GM23248 (cell line): ENCODE results near the gene RSPH3.

Experiments
- EZH2 ChIP-seq: fragments of 200-600 bp; sonication (generic); IDR thresholded peaks from 2 replicates; pipeline ENCODE4 v1.6.1; 2018; ENCODE audit warnings: antibody characterized with exemption, mild to moderate bottlenecking; ENCODE audit not compliant: insufficient read depth, poor library complexity, severe bottlenecking
- EZH2phosphoT487 ChIP-seq: fragments of 200-600 bp; sonication (generic); IDR thresholded peaks from 2 replicates; pipeline ENCODE4 v1.6.1; 2018; ENCODE audit warnings: antibody characterized with exemption, moderate library complexity, mild to moderate bottlenecking, low read depth; ENCODE audit not compliant: insufficient read depth

DNA sequence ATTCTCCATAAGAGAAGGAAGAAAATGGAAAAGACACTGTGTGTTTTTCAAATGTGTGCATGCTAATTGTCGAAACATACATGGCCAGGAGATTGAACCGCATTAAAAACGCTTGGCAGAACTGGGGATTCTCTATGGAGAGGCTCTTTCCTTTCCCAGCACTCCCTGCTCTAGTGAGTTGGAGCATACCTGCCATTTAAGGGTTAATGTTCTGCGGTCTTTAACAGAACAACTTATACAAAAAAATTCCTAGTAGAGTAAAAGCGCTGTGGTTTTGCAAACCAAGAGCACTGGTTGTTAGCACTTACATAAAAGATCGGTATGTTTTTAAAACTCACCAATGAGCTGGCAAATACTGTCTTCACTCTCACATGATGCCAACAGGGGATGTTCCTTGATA lies 43.2 kb upstream of the RSPH3 start:
- TF ChIP-seq EZH2phosphoT487 (no peak), EZH2 (no peak)
